Measurements from ENCODE around the gene MAPK8IP3.

MAPK8IP3 gene

GRCh38 chr16:1764971-1765370 lies 59.0 kb downstream of the MAPK8IP3 start:
- no peaks in the 10 kb centered on the region for H3K4me1 Mint-ChIP-seq (ENCODE audit: low read depth)
- no peak overlapping the region for H3K4me3 Mint-ChIP-seq
- no peak overlapping the region for H3K27ac Mint-ChIP-seq
- no peaks in the 10 kb centered on the region for H3K9me3 Mint-ChIP-seq
- peaks cover 9% of the 10 kb centered on the region for H3K36me3 Mint-ChIP-seq (ENCODE audit: low read depth)
- H3K27me3 Mint-ChIP-seq (ENCODE audit: low read depth), result no peaks in the 10 kb centered on the region

- H3K9me3 Mint-ChIP-seq, result no peaks in the 10 kb centered on the region
- no peak overlapping the region for H3K4me3 Mint-ChIP-seq
- no peak overlapping the region for H3K27ac Mint-ChIP-seq
- H3K36me3 Mint-ChIP-seq (ENCODE audit: low read depth), result peaks cover 11% of the 10 kb centered on the region
- H3K4me1 Mint-ChIP-seq (ENCODE audit: low read depth), result no peaks in the 10 kb centered on the region
- H3K27me3 Mint-ChIP-seq (ENCODE audit: low read depth), result no peaks in the 10 kb centered on the region
Measured at GRCh38 chr16:1765826-1766225, 59.8 kb downstream of the MAPK8IP3 start.

DNA sequence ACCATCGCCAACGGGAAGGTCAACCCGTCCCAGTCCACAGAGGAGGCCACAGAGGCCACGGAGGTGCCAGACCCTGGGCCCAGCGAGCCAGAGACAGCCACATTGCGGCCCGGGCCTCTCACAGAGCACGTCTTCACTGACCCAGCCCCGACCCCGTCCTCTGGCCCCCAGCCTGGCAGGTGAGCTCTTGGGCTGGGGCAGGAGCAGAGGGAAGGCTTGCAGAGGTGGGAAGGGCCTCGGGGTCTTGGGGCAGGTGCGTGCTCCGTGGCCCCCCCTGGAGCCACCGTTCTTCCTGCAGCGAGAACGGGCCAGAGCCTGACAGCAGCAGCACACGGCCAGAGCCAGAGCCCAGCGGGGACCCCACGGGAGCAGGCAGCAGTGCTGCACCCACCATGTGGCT lies 60.2 kb downstream of the MAPK8IP3 start:
- Mint-ChIP-seq H3K27me3 (ENCODE audit: low read depth) (no peaks in the 10 kb centered on the region), H3K4me3 (no peak overlapping the region), H3K4me1 (ENCODE audit: low read depth) (no peaks in the 10 kb centered on the region), H3K27ac (no peak overlapping the region), H3K36me3 (ENCODE audit: low read depth) (peaks cover 9% of the 10 kb centered on the region), H3K9me3 (no peaks in the 10 kb centered on the region)

DNA sequence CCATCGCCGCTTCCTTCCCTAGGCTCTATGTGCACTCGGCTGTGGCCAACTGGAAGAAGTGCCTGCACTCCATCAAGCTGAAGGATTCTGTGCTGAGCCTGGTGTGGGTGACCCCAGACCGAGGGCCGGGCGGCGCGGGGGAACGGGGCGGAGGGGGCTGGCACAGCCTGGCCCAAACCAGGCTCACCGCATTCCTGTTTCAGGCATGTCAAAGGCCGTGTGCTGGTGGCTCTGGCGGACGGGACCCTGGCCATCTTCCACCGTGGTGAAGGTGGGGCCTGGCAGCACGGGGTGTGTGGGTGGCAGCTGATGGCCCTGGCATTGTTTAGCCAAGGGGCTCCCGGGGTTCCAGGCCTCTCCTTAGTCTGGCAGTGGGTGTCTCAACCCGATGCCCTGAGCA lies 60.7 kb downstream of the MAPK8IP3 start:
- Mint-ChIP-seq H3K27me3 (ENCODE audit: low read depth) (no peaks in the 10 kb centered on the region), H3K4me3 (no peak overlapping the region), H3K4me1 (ENCODE audit: low read depth) (no peaks in the 10 kb centered on the region), H3K36me3 (ENCODE audit: low read depth) (peaks cover 5% of the 10 kb centered on the region), H3K27ac (no peak overlapping the region), H3K9me3 (no peaks in the 10 kb centered on the region)

GRCh38 chr16:1767116-1767994 lies 61.4 kb downstream of the MAPK8IP3 start:
- no peak overlapping the region for H3K27ac Mint-ChIP-seq
- H3K4me3 Mint-ChIP-seq, result no peak overlapping the region
- peaks cover 11% of the 10 kb centered on the region for H3K36me3 Mint-ChIP-seq (ENCODE audit: low read depth)
- H3K4me1 Mint-ChIP-seq (ENCODE audit: low read depth), result peaks cover 3% of the 10 kb centered on the region
- H3K27me3 Mint-ChIP-seq (ENCODE audit: low read depth), result no peaks in the 10 kb centered on the region
- no peaks in the 10 kb centered on the region for H3K9me3 Mint-ChIP-seq

- H3K4me1 Mint-ChIP-seq (ENCODE audit: low read depth), result peaks cover 4% of the 10 kb centered on the region
- H3K36me3 Mint-ChIP-seq (ENCODE audit: low read depth), result peaks cover 13% of the 10 kb centered on the region
- no peaks in the 10 kb centered on the region for H3K27me3 Mint-ChIP-seq (ENCODE audit: low read depth)
- no peak overlapping the region for H3K4me3 Mint-ChIP-seq
- no peak overlapping the region for H3K27ac Mint-ChIP-seq
- no peaks in the 10 kb centered on the region for H3K9me3 Mint-ChIP-seq
Measured at GRCh38 chr16:1768061-1768766, 62.2 kb downstream of the MAPK8IP3 start.

DNA sequence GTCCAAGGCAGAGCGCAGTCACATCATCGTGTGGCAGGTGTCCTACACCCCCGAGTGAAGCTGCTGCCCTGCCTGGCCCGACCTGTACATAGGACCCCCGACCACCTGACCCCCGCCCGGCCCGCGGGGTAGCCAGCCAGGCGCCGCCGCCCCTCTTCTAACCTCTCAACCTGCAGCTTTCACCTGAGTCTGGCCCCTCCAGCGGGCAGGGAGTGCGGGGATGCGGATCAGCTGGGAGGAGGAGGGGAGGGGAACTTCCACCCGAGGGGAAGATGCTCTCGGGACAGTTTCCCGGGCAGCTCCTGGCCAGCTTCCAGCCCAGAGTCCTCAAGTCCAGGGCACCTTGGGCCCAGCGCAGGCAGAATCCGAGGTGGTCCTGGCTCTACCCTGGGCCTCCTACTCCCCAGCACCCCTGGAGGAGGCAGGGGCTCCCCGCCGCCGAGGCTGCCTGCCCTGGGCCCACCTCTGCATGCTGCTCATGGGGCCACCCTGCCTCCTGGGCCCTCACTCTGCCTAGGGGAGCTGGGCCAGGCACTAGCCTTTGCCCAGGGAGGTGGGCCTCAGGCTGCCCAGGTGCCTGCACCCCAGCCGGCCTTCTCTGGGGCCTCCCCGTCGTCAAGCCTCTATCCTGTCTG lies 62.9 kb downstream of the MAPK8IP3 start:
- H3K27ac Mint-ChIP-seq, result no peak overlapping the region
- H3K9me3 Mint-ChIP-seq, result no peaks in the 10 kb centered on the region
- H3K36me3 Mint-ChIP-seq (ENCODE audit: low read depth), result peaks cover 13% of the 10 kb centered on the region
- no peak overlapping the region for H3K4me3 Mint-ChIP-seq
- no peaks in the 10 kb centered on the region for H3K27me3 Mint-ChIP-seq (ENCODE audit: low read depth)
- H3K4me1 Mint-ChIP-seq (ENCODE audit: low read depth), result peaks cover 4% of the 10 kb centered on the region

- Mint-ChIP-seq H3K9me3 (no peaks in the 10 kb centered on the region), H3K4me1 (ENCODE audit: low read depth) (peaks cover 4% of the 10 kb centered on the region), H3K4me3 (peak overlapping the region; percentile 79), H3K27me3 (ENCODE audit: low read depth) (no peaks in the 10 kb centered on the region), H3K36me3 (ENCODE audit: low read depth) (peaks cover 13% of the 10 kb centered on the region), H3K27ac (peak overlapping the region; percentile 55)
Measured at GRCh38 chr16:1769402-1770300, 63.7 kb downstream of the MAPK8IP3 start.

DNA sequence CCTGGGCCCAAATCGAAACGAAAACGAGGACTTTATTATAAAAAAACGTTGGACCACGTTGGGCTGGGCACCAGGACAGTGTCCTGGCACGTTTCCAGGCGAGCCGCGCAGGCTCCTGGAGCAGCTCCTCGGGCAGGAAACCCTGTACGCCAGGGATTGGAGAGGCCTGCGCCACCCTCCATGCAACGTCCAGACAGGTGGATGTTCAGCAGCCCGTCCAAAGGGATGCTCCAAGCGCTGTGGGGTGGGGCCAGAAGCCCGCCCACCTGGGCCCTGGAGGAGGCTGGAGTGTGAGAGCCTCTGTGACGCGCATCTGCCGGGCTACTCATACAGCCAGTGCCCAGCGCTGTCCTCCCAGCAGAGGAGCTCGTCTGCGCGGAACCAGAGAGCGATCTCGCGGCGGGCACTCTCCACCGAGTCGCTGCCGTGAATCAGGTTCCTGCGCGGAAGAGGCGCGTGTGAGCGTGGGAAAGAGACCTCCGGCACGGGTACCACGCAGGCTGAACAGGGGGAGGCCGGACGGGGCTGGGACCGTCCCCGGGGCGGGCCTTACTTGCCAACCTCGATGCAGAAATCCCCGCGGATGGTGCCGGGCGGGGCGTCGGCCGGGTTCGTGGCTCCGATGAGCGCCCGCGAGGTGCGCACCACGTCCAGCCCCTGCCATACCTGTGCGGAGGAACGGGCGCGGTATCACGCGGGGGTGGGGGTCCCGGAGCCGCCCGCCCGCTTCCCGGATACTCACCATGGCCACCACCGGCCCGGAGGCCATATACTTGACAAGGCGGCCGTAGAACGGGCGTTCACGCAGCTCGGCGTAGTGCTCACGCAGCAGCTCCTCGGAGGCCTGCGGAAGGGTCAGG lies 64.6 kb downstream of the MAPK8IP3 start:
- H3K4me3 Mint-ChIP-seq, result peak overlapping the region; percentile 79
- H3K27ac Mint-ChIP-seq, result peak overlapping the region; percentile 63
- H3K36me3 Mint-ChIP-seq (ENCODE audit: low read depth), result peaks cover 13% of the 10 kb centered on the region
- no peaks in the 10 kb centered on the region for H3K9me3 Mint-ChIP-seq
- peaks cover 4% of the 10 kb centered on the region for H3K4me1 Mint-ChIP-seq (ENCODE audit: low read depth)
- H3K27me3 Mint-ChIP-seq (ENCODE audit: low read depth), result no peaks in the 10 kb centered on the region

- peaks cover 4% of the 10 kb centered on the region for H3K4me1 Mint-ChIP-seq (ENCODE audit: low read depth)
- H3K4me3 Mint-ChIP-seq, result peak within 1 kb of the TSS; percentile 100
- H3K27me3 Mint-ChIP-seq (ENCODE audit: low read depth), result no peaks in the 10 kb centered on the region
- no peaks in the 10 kb centered on the region for H3K9me3 Mint-ChIP-seq
- H3K36me3 Mint-ChIP-seq (ENCODE audit: low read depth), result peaks cover 13% of the 10 kb centered on the region
- H3K27ac Mint-ChIP-seq, result peak within 1 kb of the TSS; percentile 99
Measured at GRCh38 chr16:1771188-1771863, 65.3 kb downstream of the MAPK8IP3 start, which contains the start of gene NME3. NME3 (minus strand) TSS chr16:1771543; CDS start chr16:1771534, 9 bp downstream.

DNA sequence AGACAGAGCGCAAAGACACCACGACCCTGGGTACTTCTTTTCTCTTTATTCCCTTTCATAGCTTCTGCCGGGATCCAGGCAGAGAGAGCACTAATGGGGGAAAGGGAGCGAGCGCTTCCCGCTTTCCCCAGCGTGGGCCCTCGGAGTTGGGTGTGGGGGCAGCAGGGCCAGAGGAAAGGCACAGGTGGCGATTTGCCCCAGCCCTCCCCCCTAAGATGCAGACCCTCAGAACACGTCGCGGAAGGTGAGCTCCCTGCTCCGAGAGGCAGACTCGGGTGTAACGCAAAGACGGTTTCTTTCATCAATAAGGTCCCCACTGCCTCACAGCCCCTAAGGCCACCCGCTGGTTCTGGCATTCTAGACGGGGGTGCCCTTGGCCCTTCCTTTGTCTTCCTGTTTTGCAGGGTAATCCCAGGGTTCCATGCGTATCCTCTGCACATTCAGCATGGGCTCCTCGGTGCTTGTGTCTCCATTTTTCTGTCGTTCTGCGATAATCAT lies 65.9 kb downstream of the MAPK8IP3 start:
- H3K36me3 Mint-ChIP-seq (ENCODE audit: low read depth), result peaks cover 13% of the 10 kb centered on the region
- H3K4me1 Mint-ChIP-seq (ENCODE audit: low read depth), result peaks cover 4% of the 10 kb centered on the region
- peak overlapping the region; percentile 99 for H3K27ac Mint-ChIP-seq
- no peaks in the 10 kb centered on the region for H3K9me3 Mint-ChIP-seq
- no peaks in the 10 kb centered on the region for H3K27me3 Mint-ChIP-seq (ENCODE audit: low read depth)
- H3K4me3 Mint-ChIP-seq, result peak overlapping the region; percentile 100

DNA sequence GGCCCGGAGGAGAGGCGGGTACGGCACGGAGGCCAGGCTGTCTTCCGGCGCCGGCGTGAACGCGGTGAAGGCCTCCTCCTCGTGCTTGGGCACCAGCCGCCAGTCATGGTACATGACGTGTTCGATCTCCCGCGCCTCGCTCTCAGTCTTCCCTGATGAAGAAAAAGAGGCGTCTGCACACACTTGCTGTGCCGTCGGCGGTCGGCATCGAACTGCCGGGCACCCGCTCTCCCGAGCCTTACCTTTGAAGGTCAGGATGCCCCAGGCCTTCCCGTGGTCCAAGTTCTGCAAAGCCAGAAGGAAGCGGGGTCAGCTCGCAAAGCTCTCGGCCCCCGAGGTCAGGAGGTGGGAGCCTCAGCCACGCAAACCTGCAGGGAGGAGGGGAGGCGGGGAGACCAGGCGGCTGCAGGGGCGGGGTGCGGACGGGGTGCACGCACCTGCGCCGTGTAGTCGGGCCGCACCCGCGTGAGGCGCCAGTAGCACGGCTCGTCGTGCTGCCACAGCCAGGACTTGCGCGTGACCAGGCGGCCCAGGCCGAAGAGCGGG lies 66.4 kb downstream of the MAPK8IP3 start, which contains the start of gene EME2:
Gene EME2, plus strand, starts transcription at position 449 of the 546 bp plus-strand sequence. CDS start 418 bp downstream, outside the sequence.
- H3K36me3 Mint-ChIP-seq (ENCODE audit: low read depth), result peaks cover 11% of the 10 kb centered on the region
- H3K4me1 Mint-ChIP-seq (ENCODE audit: low read depth), result peaks cover 4% of the 10 kb centered on the region
- H3K9me3 Mint-ChIP-seq, result no peaks in the 10 kb centered on the region
- no peaks in the 10 kb centered on the region for H3K27me3 Mint-ChIP-seq (ENCODE audit: low read depth)
- H3K27ac Mint-ChIP-seq, result peak within 1 kb of the TSS; percentile 99
- H3K4me3 Mint-ChIP-seq, result peak within 1 kb of the TSS; percentile 100
